Right cardiac atrium (tissue), 5 donors: ENCODE measurements around the gene ANKRD13D. TPM values are rescaled to one million over a fixed set of nuclear protein-coding genes. Genes with fewer than 3 reads are reported as not detected.

Experiments used
- ATAC-seq, 2 donors: fragments of 200-7000 bp; cut with Tn5 transposase; one replicate each; pipeline versions ENCODE4 v1.8.0 to v1.9.1; 2020; ENCODE audit warnings: moderate library complexity in 2 of 2, mild to moderate bottlenecking in 1 of 2
- DNase-seq, 3 donors: peaks; one replicate each; pipeline ENCODE4 v3.0.0-alpha.2; 2020
- H3K27ac ChIP-seq: one replicate; pipeline ENCODE4 v1.5.1; 2013; ENCODE audit warnings: mild to moderate bottlenecking, low read length, control low read depth, moderate library complexity
- H3K27me3 ChIP-seq: one replicate; pipeline ENCODE4 v1.6.1; 2013; ENCODE audit not compliant: control insufficient read depth, insufficient read depth
- H3K4me1 ChIP-seq: one replicate; pipeline ENCODE4 v1.6.1; 2013; ENCODE audit warnings: low read length; ENCODE audit not compliant: control insufficient read depth, insufficient read depth
- H3K4me3 ChIP-seq: one replicate; pipeline ENCODE4 v1.5.1; 2013; ENCODE audit warnings: low read length, control low read depth
- H3K9me3 ChIP-seq: one replicate; pipeline ENCODE4 v1.6.1; 2013; ENCODE audit warnings: low read length; ENCODE audit not compliant: control insufficient read depth
- WGBS: extraction: QIAGEN DNeasy Blood & Tissue Kit; methylation state at CpG from one replicate; pipeline ENCODE4 v1.1.7; 2013; 5-methylcytosine and 5-hydroxymethylcytosine counted together
- intact Hi-C, 4 donors: fragments of 100-400 bp; cut with DNase I; formaldehyde crosslinking; loops; one replicate each; pipeline versions ENCODE4 v1.11.0 to v1.14.0; 2022 to 2023
- polyA plus RNA-seq: library from polyadenylated mRNA; stranded (reverse); fragments of 200-250 nt; gene quantifications from one replicate; pipeline ENCODE4 v1.2.3, GENCODE V29; 2013
- total RNA-seq, 4 donors: library from RNA; stranded (reverse); fragmentation: NEBNext Ultra II Directional; extraction: Animal tissue kit (Norgen Biotek cat#: 25700); gene quantifications; one replicate each; pipeline ENCODE4 v1.2.1, GENCODE V29; 2021
- donor health status: healthy with polysubstance abuse.
- donor health status: DM: no; HTN: yes; CAD: no.
- donor health status: DM: no; HTN: no; CAD: no.
- donor health status: DM: no; HTN: yes; CAD: no; lungs with severe emphysema.
- donor health status: DM: yes; HTN: yes; CAD: no.

ANKRD13D gene
- total and polyA plus RNA-seq, 5 donors: 18.0 to 25.3 (median 21.1) TPM

DNA sequence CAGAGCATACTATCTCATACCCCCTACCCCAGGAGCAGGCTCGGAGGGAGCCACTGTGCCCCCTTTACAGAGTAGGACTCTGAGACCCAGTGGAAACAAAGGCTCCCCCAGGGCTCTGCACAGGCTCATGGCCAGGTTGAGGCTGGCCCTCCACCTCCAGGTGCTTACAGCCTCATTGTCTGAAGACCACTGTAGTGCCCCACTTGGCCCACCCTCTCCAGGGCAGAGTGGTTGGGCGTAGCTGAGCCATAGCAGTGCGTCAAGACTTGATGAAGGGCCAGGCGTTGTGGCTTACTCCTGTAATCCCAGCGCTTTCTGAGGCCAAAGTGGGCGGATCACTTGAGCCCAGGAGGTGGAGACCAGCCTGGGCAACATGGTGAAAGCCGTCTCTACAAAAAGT lies 1.7 kb downstream of the ANKRD13D start:
- DNase-seq (peak; percentile 87 to 91 (median 88)), ATAC-seq (no peak)
- H3K27ac ChIP-seq: peak overlapping the region; percentile 41
- intact Hi-C loops: no loop called here
- H3K27me3 ChIP-seq: no peaks in the 10 kb centered on the region
- H3K4me1 ChIP-seq: peaks cover 6% of the 10 kb centered on the region
- H3K4me3 ChIP-seq: no peak overlapping the region
- no peaks in the 10 kb centered on the region for H3K9me3 ChIP-seq
- WGBS: 59% methylated on average over 7 of the region's 7 CpGs

DNA sequence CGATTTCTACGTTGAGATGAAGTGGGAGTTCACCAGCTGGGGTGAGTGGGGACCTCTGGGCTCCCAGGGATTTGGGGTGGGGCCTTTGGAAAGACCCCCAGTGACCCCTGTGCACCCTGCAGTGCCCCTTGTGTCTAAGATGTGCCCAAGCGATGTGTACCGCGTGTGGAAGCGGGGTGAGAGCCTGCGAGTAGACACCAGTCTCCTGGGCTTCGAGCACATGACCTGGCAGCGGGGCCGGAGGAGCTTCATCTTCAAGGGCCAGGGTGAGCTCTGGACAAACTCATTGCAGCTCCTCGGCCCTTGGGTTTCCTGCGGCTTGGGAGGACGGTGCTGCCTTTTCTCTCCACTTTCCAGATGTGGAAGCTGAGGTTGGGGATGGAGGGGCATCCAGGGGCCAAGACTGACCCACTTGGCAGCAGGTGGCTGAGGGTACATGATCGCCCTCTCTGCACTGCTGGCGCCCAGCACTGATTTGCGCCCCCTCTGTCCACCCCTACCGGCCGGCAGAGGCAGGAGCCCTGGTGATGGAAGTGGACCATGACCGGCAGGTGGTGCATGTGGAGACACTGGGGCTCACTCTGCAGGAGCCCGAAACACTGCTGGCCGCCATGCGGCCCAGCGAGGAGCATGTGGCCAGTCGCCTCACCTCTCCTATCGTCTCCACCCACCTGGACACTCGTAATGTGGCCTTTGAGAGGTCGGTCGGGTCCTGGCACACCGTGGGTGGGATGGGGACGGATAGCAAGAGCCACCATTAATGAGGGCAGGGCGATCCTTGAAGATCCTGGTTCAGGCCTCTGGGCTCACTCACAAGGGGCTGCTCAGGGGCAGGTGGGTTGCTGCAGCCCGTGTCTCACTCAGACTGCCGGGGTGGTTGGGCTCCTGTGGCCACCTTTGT lies 2.6 kb downstream of the ANKRD13D start:
- DNase-seq (peak; percentile 18 to 56 (median 54)), ATAC-seq (no peak)
- no peak overlapping the region for H3K4me3 ChIP-seq
- H3K27me3 ChIP-seq: no peaks in the 10 kb centered on the region
- H3K27ac ChIP-seq: no peak overlapping the region
- 89% methylated on average over 33 of the region's 33 CpGs for WGBS
- no peaks in the 10 kb centered on the region for H3K9me3 ChIP-seq
- H3K4me1 ChIP-seq: peaks cover 6% of the 10 kb centered on the region
- intact Hi-C loops: no loop called here

GRCh38 chr11:67292671-67293070 lies 3.6 kb downstream of the ANKRD13D start:
- DNase-seq (no peak), ATAC-seq (no peak)
- Histone ChIP-seq H3K4me1 (peaks cover 6% of the 10 kb centered on the region), H3K27ac (no peak overlapping the region), H3K27me3 (no peaks in the 10 kb centered on the region), H3K4me3 (no peak overlapping the region), H3K9me3 (no peaks in the 10 kb centered on the region)
- 49% methylated on average over 3 of the region's 3 CpGs for WGBS
- intact Hi-C loops: no loop called here

DNA sequence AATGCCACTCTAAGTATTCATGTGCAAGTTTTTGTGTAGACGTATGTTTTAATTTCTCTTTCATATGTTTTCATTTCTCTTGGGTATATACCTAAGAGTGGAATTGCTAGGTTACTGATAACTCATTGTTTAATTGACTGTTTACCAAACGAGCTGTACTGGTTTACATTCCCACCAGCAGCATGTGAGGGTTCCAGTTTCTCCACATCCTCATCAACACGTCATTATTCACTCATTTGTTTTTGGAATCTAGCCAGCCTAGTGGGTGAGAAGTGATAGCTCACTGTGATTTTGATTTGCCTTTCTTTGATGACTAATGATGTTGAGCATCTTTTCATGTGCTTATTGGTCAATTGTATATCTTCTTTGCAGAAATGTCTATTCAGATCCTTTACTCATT lies 4.0 kb downstream of the ANKRD13D start:
- no peaks in the 10 kb centered on the region for H3K27me3 ChIP-seq
- 35% methylated on average over 3 of the region's 3 CpGs for WGBS
- no peak overlapping the region for H3K27ac ChIP-seq
- DNase-seq (no peak), ATAC-seq (no peak)
- H3K4me1 ChIP-seq: peaks cover 3% of the 10 kb centered on the region
- H3K4me3 ChIP-seq: no peak overlapping the region
- intact Hi-C loops: no loop called here
- no peaks in the 10 kb centered on the region for H3K9me3 ChIP-seq

- Histone ChIP-seq H3K4me3 (no peak overlapping the region), H3K9me3 (no peaks in the 10 kb centered on the region), H3K27ac (no peak overlapping the region), H3K27me3 (no peaks in the 10 kb centered on the region), H3K4me1 (no peaks in the 10 kb centered on the region)
- 100% methylated on average over 1 of the region's 1 CpG for WGBS
- intact Hi-C loops: no loop called here
- DNase-seq (no peak), ATAC-seq (no peak)
Observed at GRCh38 chr11:67295846-67296245, 6.7 kb downstream of the ANKRD13D start.

DNA sequence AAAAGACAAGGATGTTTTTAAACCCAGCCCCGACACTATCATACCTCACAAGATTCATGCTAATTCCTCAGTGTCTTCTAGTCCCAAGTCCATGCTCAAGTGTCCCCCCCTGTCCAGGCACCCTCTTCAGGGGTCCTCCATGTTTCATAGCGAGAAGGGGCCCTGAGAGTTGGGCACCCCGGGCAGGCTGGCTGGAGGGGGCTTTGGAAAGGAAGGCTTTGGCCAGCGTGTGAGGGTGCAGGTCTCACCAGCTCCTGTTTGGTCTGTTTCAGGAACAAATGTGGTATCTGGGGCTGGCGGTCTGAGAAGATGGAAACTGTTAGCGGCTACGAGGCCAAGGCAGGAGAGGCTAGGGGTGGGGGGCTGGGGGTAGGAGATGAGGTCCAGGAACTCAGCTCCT lies 9.7 kb downstream of the ANKRD13D start:
- intact Hi-C loops: no loop called here
- DNase-seq: peak in 1 of 3 donors; percentile 4

GRCh38 chr11:67299471-67300191 lies 10.5 kb downstream of the ANKRD13D start:
- WGBS: 95% methylated on average over 29 of the region's 29 CpGs
- no peak for ATAC-seq
- no peak overlapping the region for H3K27ac ChIP-seq
- H3K27me3 ChIP-seq: no peaks in the 10 kb centered on the region
- DNase-seq: peak in 2 of 3 donors; percentile 13 to 62
- no peak overlapping the region for H3K4me3 ChIP-seq
- no peaks in the 10 kb centered on the region for H3K9me3 ChIP-seq
- H3K4me1 ChIP-seq: peaks cover 3% of the 10 kb centered on the region
- intact Hi-C loops: no loop called here

More for the DNA sequence above, 9.7 kb downstream of the ANKRD13D start:
- H3K27me3 ChIP-seq: no peaks in the 10 kb centered on the region
- H3K4me3 ChIP-seq: no peak overlapping the region
- no peak for ATAC-seq
- H3K27ac ChIP-seq: no peak overlapping the region
- WGBS: 95% methylated on average over 7 of the region's 7 CpGs
- no peaks in the 10 kb centered on the region for H3K4me1 ChIP-seq
- no peaks in the 10 kb centered on the region for H3K9me3 ChIP-seq

GRCh38 chr11:67300256-67300755 lies 11.2 kb downstream of the ANKRD13D start:
- no peak for ATAC-seq
- peak in 2 of 3 donors; percentile 6 to 47 for DNase-seq
- 94% methylated on average over 13 of the region's 13 CpGs for WGBS
- intact Hi-C loops: no loop called here
- peaks cover 3% of the 10 kb centered on the region for H3K4me1 ChIP-seq
- H3K27me3 ChIP-seq: no peaks in the 10 kb centered on the region
- H3K27ac ChIP-seq: no peak overlapping the region
- H3K4me3 ChIP-seq: no peak overlapping the region
- no peaks in the 10 kb centered on the region for H3K9me3 ChIP-seq

DNA sequence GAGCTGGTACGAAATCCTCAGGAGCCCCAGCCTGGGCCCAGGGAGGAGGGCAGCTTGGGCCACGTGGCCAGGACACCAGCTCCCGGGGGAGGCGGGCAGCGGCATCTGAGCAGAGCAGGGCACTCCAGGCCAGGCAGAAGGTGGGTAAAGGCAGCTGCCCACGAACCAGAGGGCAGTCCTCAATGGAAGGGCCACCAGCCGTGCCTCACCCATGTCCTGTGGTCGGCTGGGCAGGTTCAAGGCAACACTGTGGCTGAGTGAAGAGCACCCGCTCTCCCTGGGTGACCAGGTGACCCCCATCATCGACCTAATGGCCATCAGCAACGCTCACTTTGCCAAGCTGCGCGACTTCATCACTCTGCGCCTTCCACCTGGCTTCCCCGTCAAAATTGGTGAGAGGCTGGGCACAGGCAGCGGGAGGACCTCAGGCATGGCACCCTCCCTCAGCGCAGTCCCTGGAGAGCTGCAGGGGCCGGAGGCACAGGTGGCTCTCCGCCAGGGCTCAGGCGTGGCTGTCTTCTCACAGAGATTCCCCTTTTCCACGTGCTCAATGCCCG lies 11.7 kb downstream of the ANKRD13D start:
- no peaks in the 10 kb centered on the region for H3K9me3 ChIP-seq
- no peak overlapping the region for H3K27ac ChIP-seq
- no peaks in the 10 kb centered on the region for H3K27me3 ChIP-seq
- peak in 2 of 3 donors; percentile 15 to 58 for DNase-seq
- WGBS: 92% methylated on average over 22 of the region's 22 CpGs
- H3K4me3 ChIP-seq: no peak overlapping the region
- intact Hi-C loops: no loop called here
- no peak for ATAC-seq
- peaks cover 3% of the 10 kb centered on the region for H3K4me1 ChIP-seq

GRCh38 chr11:67301313-67301921 lies 12.3 kb downstream of the ANKRD13D start:
- 93% methylated on average over 28 of the region's 28 CpGs for WGBS
- Histone ChIP-seq H3K4me1 (peaks cover 3% of the 10 kb centered on the region), H3K27ac (no peak overlapping the region), H3K4me3 (no peak overlapping the region), H3K9me3 (no peaks in the 10 kb centered on the region), H3K27me3 (no peaks in the 10 kb centered on the region)
- ATAC-seq (no peak), DNase-seq (peak in 2 of 3 donors; percentile 24 to 58)
- intact Hi-C loops: no loop called here
